Ovary (tissue), 3 donors: Measurements from ENCODE around the gene TUBGCP5.

Experiments
- CTCF ChIP-seq, 3 donors: fragments of 450-650 bp in 2 of 3; fragments of 200-600 bp in 1 of 3; IDR thresholded peaks; one replicate each; pipeline versions ENCODE4 v1.5.1 to v1.8.0; 2016 to 2022; ENCODE audit warnings: antibody characterized with exemption in 3 of 3, mild to moderate bottlenecking in 1 of 3
- EP300 ChIP-seq: sonication (generic); formaldehyde crosslinking; IDR thresholded peaks from one replicate; pipeline ENCODE4 v1.6.1; 2017; ENCODE audit warnings: antibody characterized with exemption
- donor health status: DM: no; HTN: no; CAD: no.

GRCh38 chr15:22959321-22960101 is 79.9 kb downstream of the TUBGCP5 start:
- TF ChIP-seq CTCF (IDR thresholded peaks at IDR 0.05) (no peak), EP300 (no peak)
